Heart left ventricle (tissue), 16 donors: ENCODE results near the gene TNFAIP2. TPM values are rescaled to one million over a fixed set of nuclear protein-coding genes. Genes with fewer than 3 reads are reported as not detected.
A peak's percentile ranks its signal among the peaks of the same experiment; 100 is the strongest.

Experiments used
- ATAC-seq, 4 donors: fragments of 200-7000 bp; cut with Tn5 transposase; one replicate each; pipeline ENCODE4 v1.9.1; 2020 to 2022; ENCODE audit warnings: moderate library complexity in 4 of 4, mild to moderate bottlenecking in 3 of 4, moderate number of reproducible peaks in 1 of 4
- DNase-seq, 5 donors: peaks; one replicate each; pipeline ENCODE4 v3.0.0-alpha.2; 2020
- H3K27ac ChIP-seq, 12 donors: fragments of 200-600 bp; sonication (generic) in 4 of 12; one replicate each; pipeline versions ENCODE4 v1.5.0 to v1.8.0; 2016 to 2022; ENCODE audit warnings: mild to moderate bottlenecking in 2 of 12
- H3K27me3 ChIP-seq, 9 donors: fragments of 200-600 bp; sonication (generic) in 2 of 9; one replicate each; pipeline versions ENCODE4 v1.5.1 to v1.8.0; 2016 to 2022; ENCODE audit warnings: mild to moderate bottlenecking in 3 of 9
- H3K36me3 ChIP-seq, 9 donors: fragments of 200-600 bp; sonication (generic) in 2 of 9; one replicate each; pipeline versions ENCODE4 v1.5.0 to v1.8.0; 2018 to 2022; ENCODE audit warnings: mild to moderate bottlenecking in 2 of 9
- H3K4me1 ChIP-seq, 12 donors: fragments of 200-600 bp; sonication (generic) in 4 of 12; one replicate each; pipeline versions ENCODE4 v1.5.0 to v1.8.0; 2016 to 2022; ENCODE audit warnings: mild to moderate bottlenecking in 3 of 12
- H3K4me3 ChIP-seq, 12 donors: fragments of 200-600 bp; sonication (generic) in 4 of 12; one replicate each; pipeline versions ENCODE4 v1.5.0 to v1.8.0; 2017 to 2022; ENCODE audit warnings: mild to moderate bottlenecking in 9 of 12, moderate library complexity in 4 of 12
- H3K9me3 ChIP-seq, 12 donors: fragments of 200-600 bp; sonication (generic) in 4 of 12; one replicate each; pipeline versions ENCODE4 v1.5.0 to v1.8.0; 2016 to 2022; ENCODE audit warnings: mild to moderate bottlenecking in 1 of 12
- CTCF ChIP-seq, 12 donors: fragments of 200-600 bp; sonication (generic) in 4 of 12; IDR thresholded peaks; one replicate each; pipeline versions ENCODE4 v1.5.0 to v1.8.0; 2018 to 2022; ENCODE audit warnings: antibody characterized with exemption in 12 of 12, mild to moderate bottlenecking in 5 of 12
- POLR2A ChIP-seq, 2 donors: fragments of 450-650 bp; IDR thresholded peaks; one replicate each; pipeline ENCODE4 v1.6.1; 2017; ENCODE audit warnings: antibody characterized with exemption in 2 of 2, mild to moderate bottlenecking in 2 of 2, moderate library complexity in 2 of 2
- WGBS, 4 donors: extraction: QIAGEN DNeasy Blood & Tissue Kit in 2 of 4; methylation state at CpG; one replicate each; pipeline versions ENCODE4 v1.1.5 to v1.1.7; 2013 to 2018; 5-methylcytosine and 5-hydroxymethylcytosine counted together
- intact Hi-C, 10 donors: fragments of 100-400 bp; cut with DNase I; formaldehyde crosslinking; loops; one replicate each; pipeline versions ENCODE4 v1.11.1 to v1.14.2; 2022
- polyA plus RNA-seq, 2 donors: library from polyadenylated mRNA; stranded (reverse); fragments of 200-250 nt; gene quantifications; one replicate each; pipeline ENCODE4 v1.2.3, GENCODE V29; 2013
- total RNA-seq, 9 donors: library from RNA; depleted of rRNA in 2 of 9; stranded (reverse); fragments of >200 nt in 2 of 9; fragmentation: NEBNext Ultra II Directional in 3 of 9; extraction: Animal tissue kit (Norgen Biotek cat#: 25700) in 3 of 9; gene quantifications; one replicate each; pipeline versions ENCODE4 v1.1.0 to v1.2.4, GENCODE V29; 2016 to 2023
- donor health status: ischemic (EF 13 %, LVEDD 7.1; RV severe dilation, severe dysfunction).
- donor health status: healthy with polysubstance abuse.
- donor health status: DM: no; HTN: yes; CAD: no.
- donor health status: DM: no; HTN: no; CAD: no.
- donor health status: ischemic (EF 25% LVEDD 6.9; RV normal size, moderate dysfunction).
- donor health status: ischemic (EF 25% LVEDD 5.7; RV mildly dilated, moderate dysfunction).
- donor health status: healthy.
- donor health status: DM: yes; HTN: yes; CAD: no.
- donor health status: ischemic (EF 35%, LVEDD 5.7; RV mildly dilated, moderate dysfunction).
- donor health status: nonischemic (EF 11% LVEDD 7.7; RV severe dilation, severe dysfunction).
- donor health status: DM: yes; HTN: yes; CAD: no.
- donor health status: PGD.
- donor health status: ischemic (EF 29% LVEDD 5.4; RV normal size, mild dysfunction).
- donor health status: nonischemic (EF 23%, LVEDD 6.1; RV moderate dilation, normal function).

The TNFAIP2 gene
- total and polyA plus RNA-seq, 11 donors: 22.0 to 253 (median 33.5) TPM

GRCh38 chr14:103128631-103129300 lies 5.5 kb downstream of the TNFAIP2 start:
- DNase-seq (peak in 2 of 5 donors; percentile 31 to 46), ATAC-seq (no peak)
- intact Hi-C loops: loop anchor here in 1 of 10 donors (5.0 kb wide), 1 partner anchor 164 kb away; no protein-coding TSS in a partner anchor
- peak overlapping the region in 1 of 12 donors; percentile 30 for H3K27ac ChIP-seq
- H3K36me3 ChIP-seq: peaks cover 1 to 79% (median 31%) of the 10 kb centered on the region in 9 donors
- H3K27me3 ChIP-seq: no peaks in the 10 kb centered on the region
- peak overlapping the region in 1 of 12 donors; percentile 31 for H3K4me3 ChIP-seq
- TF ChIP-seq POLR2A (IDR thresholded peaks at IDR 0.05) (no peak), CTCF (IDR thresholded peaks at IDR 0.05) (no peak)
- WGBS, 4 donors: 67 to 75% (median 72%) methylated on average over 9 to 13 of the region's 13 CpGs
- H3K4me1 ChIP-seq: peaks cover 0 to 65% (median 48%) of the 10 kb centered on the region in 12 donors
- H3K9me3 ChIP-seq: no peaks in the 10 kb centered on the region

- TF ChIP-seq POLR2A (IDR thresholded peaks at IDR 0.05) (no peak), CTCF (IDR thresholded peaks at IDR 0.05) (no peak)
- Histone ChIP-seq H3K9me3 (no peaks in the 10 kb centered on the region), H3K36me3 (peaks cover 4 to 80% (median 37%) of the 10 kb centered on the region in 9 donors), H3K4me3 (no peak overlapping the region), H3K4me1 (peaks cover 0 to 58% (median 41%) of the 10 kb centered on the region in 12 donors), H3K27me3 (no peaks in the 10 kb centered on the region), H3K27ac (no peak overlapping the region)
- ATAC-seq: no peak
- intact Hi-C loops: loop anchor here in 1 of 10 donors (5.0 kb wide), 1 partner anchor 163 kb away; no protein-coding TSS in a partner anchor
- peak in 1 of 5 donors; percentile 18 for DNase-seq
- 88 to 96% (median 95%) methylated on average over 12 of the region's 12 CpGs for WGBS, 4 donors
Measured at GRCh38 chr14:103129301-103130016, 6.2 kb downstream of the TNFAIP2 start.

- no peak for DNase-seq
- intact Hi-C loops: no loop called here
- peaks cover 4 to 86% (median 44%) of the 10 kb centered on the region in 9 donors for H3K36me3 ChIP-seq
- H3K9me3 ChIP-seq: no peaks in the 10 kb centered on the region
- WGBS, 4 donors: 91 to 94% (median 93%) methylated on average over 26 of the region's 26 CpGs
- H3K4me3 ChIP-seq: no peak overlapping the region
- no peak for ATAC-seq
- no peak overlapping the region for H3K27ac ChIP-seq
- TF ChIP-seq CTCF (IDR thresholded peaks at IDR 0.05) (no peak), POLR2A (IDR thresholded peaks at IDR 0.05) (no peak)
- H3K27me3 ChIP-seq: no peaks in the 10 kb centered on the region
- peaks cover 0 to 51% (median 34%) of the 10 kb centered on the region in 12 donors for H3K4me1 ChIP-seq
Measured at GRCh38 chr14:103130017-103130764, 6.9 kb downstream of the TNFAIP2 start.
